GM12878 (cell line): Measurements from ENCODE around the gene PAEP.

Source experiments
- EZH2 ChIP-seq: IDR thresholded peaks from 2 replicates; pipeline ENCODE4 v1.6.1; 2012; ENCODE audit warnings: low read depth, mild to moderate bottlenecking, control low read depth, inconsistent platforms, low read length, borderline replicate concordance; ENCODE audit not compliant: control insufficient read depth
- KDM1A ChIP-seq: fragments of 200-600 bp; sonication (generic); IDR thresholded peaks from 2 replicates; pipeline ENCODE4 v1.6.1; 2016; ENCODE audit warnings: borderline replicate concordance
- POLR2A ChIP-seq: IDR thresholded peaks from 2 replicates; pipeline ENCODE4 v1.6.1; 2011; ENCODE audit warnings: low read depth, mild to moderate bottlenecking, low read length
- SP1 ChIP-seq: IDR thresholded peaks from one replicate; pipeline ENCODE4 v1.6.1; 2011; ENCODE audit warnings: low read depth, low read length
- STAT3 ChIP-seq: IDR thresholded peaks from 2 replicates; pipeline ENCODE4 v1.6.1; 2011; ENCODE audit warnings: low read depth, low read length, improper control_type of control experiment
- TAF1 ChIP-seq: IDR thresholded peaks from 2 replicates; pipeline ENCODE4 v1.6.1; 2011; ENCODE audit warnings: mild to moderate bottlenecking, low read depth, low read length, borderline replicate concordance
- ZNF207 ChIP-seq: fragments of 450-650 bp; IDR thresholded peaks from 2 replicates; pipeline ENCODE4 v1.6.1; 2014; ENCODE audit warnings: antibody characterized with exemption, mild to moderate bottlenecking, borderline replicate concordance
- TF ChIP-seq, protein P1 (sequence below), 3 experiments: IDR thresholded peaks in 2 of 3; conservative IDR thresholded peaks in 1 of 3; 2 replicates each; pipeline ENCODE4 v1.5.1; 2011; ENCODE audit warnings: low read depth in 3 of 3, low read length in 3 of 3, mild to moderate bottlenecking in 3 of 3, control low read depth in 2 of 3, moderate library complexity in 2 of 3, inconsistent platforms in 1 of 3, mixed read lengths in 1 of 3; ENCODE audit not compliant: control insufficient read depth in 2 of 3, insufficient read depth in 1 of 3; ENCODE audit errors: extremely low read depth in 1 of 3

DNA sequence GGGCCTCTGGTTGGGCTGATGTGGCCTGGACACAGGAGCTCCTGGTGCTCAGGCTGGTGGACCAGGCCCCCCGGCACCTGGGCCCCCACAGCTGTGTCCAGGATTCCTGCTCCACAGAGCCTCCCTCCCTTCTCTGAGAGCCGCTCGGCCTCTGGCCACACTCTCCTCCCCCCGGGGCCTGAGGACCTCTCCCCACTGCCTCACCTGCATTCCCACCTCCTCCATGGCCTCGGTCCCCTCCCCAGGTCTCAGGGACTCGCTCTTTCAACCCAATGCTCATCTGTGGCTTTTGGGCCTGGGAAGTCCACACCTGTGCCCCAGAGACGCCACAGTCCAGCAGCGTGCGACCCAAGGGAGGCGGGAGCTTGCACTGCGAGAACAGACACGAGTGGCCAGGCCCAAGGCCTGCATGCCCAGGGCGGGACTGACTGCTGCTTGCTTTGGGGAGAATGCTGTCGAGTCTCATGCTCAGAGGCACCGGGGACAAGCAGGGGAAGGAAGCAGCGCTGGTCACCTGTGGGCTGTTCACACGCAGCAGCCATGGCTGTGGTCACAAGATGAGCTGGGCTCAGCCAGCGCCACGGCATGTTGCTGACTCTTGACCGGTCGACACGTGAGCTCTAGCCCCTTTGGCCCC, 14.6 kb downstream of the PAEP start:
- TF ChIP-seq, protein P1, sequence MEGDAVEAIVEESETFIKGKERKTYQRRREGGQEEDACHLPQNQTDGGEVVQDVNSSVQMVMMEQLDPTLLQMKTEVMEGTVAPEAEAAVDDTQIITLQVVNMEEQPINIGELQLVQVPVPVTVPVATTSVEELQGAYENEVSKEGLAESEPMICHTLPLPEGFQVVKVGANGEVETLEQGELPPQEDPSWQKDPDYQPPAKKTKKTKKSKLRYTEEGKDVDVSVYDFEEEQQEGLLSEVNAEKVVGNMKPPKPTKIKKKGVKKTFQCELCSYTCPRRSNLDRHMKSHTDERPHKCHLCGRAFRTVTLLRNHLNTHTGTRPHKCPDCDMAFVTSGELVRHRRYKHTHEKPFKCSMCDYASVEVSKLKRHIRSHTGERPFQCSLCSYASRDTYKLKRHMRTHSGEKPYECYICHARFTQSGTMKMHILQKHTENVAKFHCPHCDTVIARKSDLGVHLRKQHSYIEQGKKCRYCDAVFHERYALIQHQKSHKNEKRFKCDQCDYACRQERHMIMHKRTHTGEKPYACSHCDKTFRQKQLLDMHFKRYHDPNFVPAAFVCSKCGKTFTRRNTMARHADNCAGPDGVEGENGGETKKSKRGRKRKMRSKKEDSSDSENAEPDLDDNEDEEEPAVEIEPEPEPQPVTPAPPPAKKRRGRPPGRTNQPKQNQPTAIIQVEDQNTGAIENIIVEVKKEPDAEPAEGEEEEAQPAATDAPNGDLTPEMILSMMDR (IDR thresholded peaks at IDR 0.05 in 2 of 3, conservative IDR thresholded peaks at IDR 0.05 in 1 of 3; ENCODE audit: control insufficient read depth in 2 of 3, extremely low read depth in 1 of 3, insufficient read depth in 1 of 3, low read depth in 3 of 3, low read length in 3 of 3) = no peak
- TF ChIP-seq EZH2 (no peak), POLR2A (no peak), TAF1 (no peak), STAT3 (no peak), KDM1A (no peak), SP1 (no peak), ZNF207 (no peak)
